Caco-2 (cell line): ENCODE data around the gene KCNH5. TPM values are rescaled to one million over a fixed set of nuclear protein-coding genes. Genes with fewer than 3 reads are reported as not detected.

Experiments used
- BruUV-seq: library from RNA; stranded (reverse); fragments of 400-500 nt; replicated peaks from 2 replicates; lab custom pipeline; 2021; lab: Mats Ljungman, UMichigan
- CTCF ChIA-PET: fragments of 300-600 bp; sonication (Branson Sonifier 250); formaldehyde crosslinking; loops from one replicate; lab custom pipeline; 2022; ENCODE audit warnings: antibody characterized with exemption; lab: Charles Lee
- POLR2A ChIA-PET: fragments of 300-600 bp; sonication (Branson Sonifier 250); formaldehyde crosslinking; loops from one replicate; lab custom pipeline; 2022; ENCODE audit warnings: antibody characterized with exemption; lab: Charles Lee
- DNase-seq, 2 experiments: peaks; one replicate each; pipeline versions ENCODE4 v3.0.0 to v3.0.0-alpha.2; 2020 to 2022
- H3K27me3 ChIP-seq: replicated peaks from 2 replicates; pipeline ENCODE4 v1.6.0; 2011; ENCODE audit warnings: low read length; ENCODE audit not compliant: control insufficient read depth, insufficient read depth
- H3K36me3 ChIP-seq: 2 replicates; pipeline ENCODE4 v1.5.1; 2011; ENCODE audit warnings: low read length; ENCODE audit not compliant: control insufficient read depth, insufficient read depth
- H3K4me1 ChIP-seq: fragments of 250-450 bp; sonication (Bioruptor Pico); 2 replicates; pipeline ENCODE4 v1.5.1; 2020; ENCODE audit warnings: mild to moderate bottlenecking
- H3K4me3 ChIP-seq: 2 replicates; pipeline ENCODE4 v1.5.1; 2011; ENCODE audit warnings: low read depth, mild to moderate bottlenecking, control low read depth, low read length
- H3K9me3 ChIP-seq: fragments of 250-450 bp; sonication (Bioruptor Pico); 2 replicates; pipeline ENCODE4 v1.5.1; 2020; ENCODE audit warnings: mild to moderate bottlenecking, moderate library complexity
- H3K27ac Mint-ChIP-seq: one replicate; pipeline ENCODE4 v1.8.0; 2022; ENCODE audit warnings: mixed read lengths; ENCODE audit not compliant: unreplicated experiment
- H3K27me3 Mint-ChIP-seq: one replicate; pipeline ENCODE4 v1.8.0; 2022; ENCODE audit warnings: mixed read lengths; ENCODE audit not compliant: insufficient read depth, unreplicated experiment
- H3K36me3 Mint-ChIP-seq: one replicate; pipeline ENCODE4 v1.8.0; 2022; ENCODE audit warnings: mild to moderate bottlenecking, mixed read lengths; ENCODE audit not compliant: insufficient read depth, unreplicated experiment
- H3K4me1 Mint-ChIP-seq: one replicate; pipeline ENCODE4 v1.8.0; 2022; ENCODE audit warnings: low read depth, mixed read lengths; ENCODE audit not compliant: unreplicated experiment
- H3K4me3 Mint-ChIP-seq: one replicate; pipeline ENCODE4 v1.8.0; 2022; ENCODE audit warnings: mild to moderate bottlenecking, moderate library complexity, mixed read lengths; ENCODE audit not compliant: unreplicated experiment
- H3K9me3 Mint-ChIP-seq: one replicate; pipeline ENCODE4 v1.8.0; 2022; ENCODE audit warnings: mixed read lengths; ENCODE audit not compliant: unreplicated experiment
- intact Hi-C: fragments of 100-400 bp; cut with micrococcal nuclease; formaldehyde crosslinking; loops from one replicate; pipeline ENCODE4 v1.10.0; 2022; ENCODE audit not compliant: unreplicated experiment
- total RNA-seq: library from RNA; stranded (reverse); gene quantifications from 2 replicates; pipeline ENCODE4 v1.2.3, GENCODE V29; 2022
- TF ChIP-seq, protein P1 (sequence below), 2 experiments: fragments of 200-600 bp in 1 of 2; IDR thresholded peaks; 1 replicate in 1 of 2; 2 replicates in 1 of 2; pipeline versions ENCODE4 v1.5.1 to v1.8.0; 2011 to 2022; ENCODE audit warnings: antibody characterized with exemption in 1 of 2, control low read depth in 1 of 2, inconsistent platforms in 1 of 2, low read depth in 1 of 2, low read length in 1 of 2, mild to moderate bottlenecking in 1 of 2, moderate library complexity in 1 of 2; ENCODE audit not compliant: insufficient read depth in 1 of 2, severe bottlenecking in 1 of 2, unreplicated experiment in 1 of 2

The KCNH5 gene
- total RNA-seq, 1 experiment from 2014 or later: not detected

GRCh38 chr14:62776300-62776699, 269.0 kb downstream of the KCNH5 start:
- H3K27me3 Mint-ChIP-seq: no peaks in the 10 kb centered on the region
- CTCF ChIA-PET: no interaction called here
- Histone ChIP-seq H3K27me3 (no peaks in the 10 kb centered on the region), H3K4me3 (no peak overlapping the region), H3K36me3 (no peaks in the 10 kb centered on the region), H3K4me1 (no peaks in the 10 kb centered on the region), H3K9me3 (no peaks in the 10 kb centered on the region)
- H3K4me3 Mint-ChIP-seq: no peak overlapping the region
- TF ChIP-seq, protein P1, sequence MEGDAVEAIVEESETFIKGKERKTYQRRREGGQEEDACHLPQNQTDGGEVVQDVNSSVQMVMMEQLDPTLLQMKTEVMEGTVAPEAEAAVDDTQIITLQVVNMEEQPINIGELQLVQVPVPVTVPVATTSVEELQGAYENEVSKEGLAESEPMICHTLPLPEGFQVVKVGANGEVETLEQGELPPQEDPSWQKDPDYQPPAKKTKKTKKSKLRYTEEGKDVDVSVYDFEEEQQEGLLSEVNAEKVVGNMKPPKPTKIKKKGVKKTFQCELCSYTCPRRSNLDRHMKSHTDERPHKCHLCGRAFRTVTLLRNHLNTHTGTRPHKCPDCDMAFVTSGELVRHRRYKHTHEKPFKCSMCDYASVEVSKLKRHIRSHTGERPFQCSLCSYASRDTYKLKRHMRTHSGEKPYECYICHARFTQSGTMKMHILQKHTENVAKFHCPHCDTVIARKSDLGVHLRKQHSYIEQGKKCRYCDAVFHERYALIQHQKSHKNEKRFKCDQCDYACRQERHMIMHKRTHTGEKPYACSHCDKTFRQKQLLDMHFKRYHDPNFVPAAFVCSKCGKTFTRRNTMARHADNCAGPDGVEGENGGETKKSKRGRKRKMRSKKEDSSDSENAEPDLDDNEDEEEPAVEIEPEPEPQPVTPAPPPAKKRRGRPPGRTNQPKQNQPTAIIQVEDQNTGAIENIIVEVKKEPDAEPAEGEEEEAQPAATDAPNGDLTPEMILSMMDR (IDR thresholded peaks at IDR 0.05; ENCODE audit: insufficient read depth in 1 of 2, low read depth in 1 of 2, low read length in 1 of 2, severe bottlenecking in 1 of 2, unreplicated experiment in 1 of 2): no peak
- H3K27ac Mint-ChIP-seq: no peak overlapping the region
- intact Hi-C loops: no loop called here
- no peak for DNase-seq
- no peaks in the 10 kb centered on the region for H3K4me1 Mint-ChIP-seq
- POLR2A ChIA-PET: no interaction called here
- H3K9me3 Mint-ChIP-seq: peaks cover 13% of the 10 kb centered on the region
- no TSS peak for BruUV-seq
- no peaks in the 10 kb centered on the region for H3K36me3 Mint-ChIP-seq

DNA sequence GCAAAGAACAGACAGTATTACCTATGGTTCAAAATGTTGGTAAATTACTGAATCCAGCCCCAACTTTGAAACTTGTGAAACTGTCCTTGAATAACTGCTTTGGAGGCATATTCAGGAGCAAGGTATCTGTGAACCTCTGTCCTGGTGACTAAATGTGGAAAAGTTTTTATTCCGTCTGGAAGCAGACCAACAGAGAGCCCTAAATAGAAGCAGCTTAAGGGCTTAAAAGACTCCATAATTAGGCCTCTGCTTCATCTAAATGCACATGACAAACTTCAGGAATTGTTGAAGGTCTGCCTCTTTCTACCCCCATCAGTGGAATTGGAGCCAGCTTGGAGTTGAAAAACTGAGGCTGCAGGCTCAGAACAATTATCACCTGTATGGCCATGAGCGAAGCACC, 276.5 kb downstream of the KCNH5 start:
- H3K4me3 Mint-ChIP-seq: no peak overlapping the region
- CTCF ChIA-PET: no interaction called here

GRCh38 chr14:62763951-62764350, 281.3 kb downstream of the KCNH5 start:
- POLR2A ChIA-PET: no interaction called here
- CTCF ChIA-PET: no interaction called here
- Histone ChIP-seq H3K27me3 (no peaks in the 10 kb centered on the region), H3K9me3 (no peaks in the 10 kb centered on the region), H3K4me3 (no peak overlapping the region), H3K4me1 (no peaks in the 10 kb centered on the region), H3K36me3 (no peaks in the 10 kb centered on the region)
- Mint-ChIP-seq H3K9me3 (no peaks in the 10 kb centered on the region), H3K27me3 (no peaks in the 10 kb centered on the region), H3K4me3 (no peak overlapping the region), H3K27ac (no peak overlapping the region), H3K4me1 (no peaks in the 10 kb centered on the region), H3K36me3 (no peaks in the 10 kb centered on the region)
- intact Hi-C loops: no loop called here
- TF ChIP-seq, protein P1 (IDR thresholded peaks at IDR 0.05; ENCODE audit: insufficient read depth in 1 of 2, low read depth in 1 of 2, low read length in 1 of 2, severe bottlenecking in 1 of 2, unreplicated experiment in 1 of 2): no peak
- no peak for DNase-seq
- BruUV-seq: no TSS peak

More for the DNA sequence above, 276.5 kb downstream of the KCNH5 start:
- H3K36me3 Mint-ChIP-seq: no peaks in the 10 kb centered on the region
- Histone ChIP-seq H3K27me3 (no peaks in the 10 kb centered on the region), H3K4me3 (no peak overlapping the region), H3K36me3 (no peaks in the 10 kb centered on the region), H3K4me1 (no peaks in the 10 kb centered on the region), H3K9me3 (no peaks in the 10 kb centered on the region)
- H3K27me3 Mint-ChIP-seq: no peaks in the 10 kb centered on the region
- POLR2A ChIA-PET: no interaction called here
- intact Hi-C loops: no loop called here
- no peaks in the 10 kb centered on the region for H3K4me1 Mint-ChIP-seq
- BruUV-seq: no TSS peak
- TF ChIP-seq, protein P1 (IDR thresholded peaks at IDR 0.05; ENCODE audit: insufficient read depth in 1 of 2, low read depth in 1 of 2, low read length in 1 of 2, severe bottlenecking in 1 of 2, unreplicated experiment in 1 of 2): no peak
- H3K9me3 Mint-ChIP-seq: no peaks in the 10 kb centered on the region
- H3K27ac Mint-ChIP-seq: no peak overlapping the region
- DNase-seq: no peak
